ENCODE results near the gene IKZF1. TPM values are rescaled to one million over a fixed set of nuclear protein-coding genes. Genes with fewer than 3 reads are reported as not detected.
A peak's percentile ranks its signal among the peaks of the same experiment; 100 is the strongest.

IKZF1 gene
- polyA plus RNA-seq: 4.5 TPM
- long read RNA-seq, donor 1: 0 reads
- long read RNA-seq, donor 2, full-length matches to known transcripts: 2 of 2 reads
- long read RNA-seq, donor 2, partial matches to known transcripts: 0 of 2 reads
- long read RNA-seq, donor 2, other reads (novel, unspliced or antisense): 0 of 2 reads
- long read RNA-seq, donor 3: 0 reads
- long read RNA-seq, donor 4: 0 reads
- long read RNA-seq, donor 5: 0 reads
- long read RNA-seq, donor 6: 0 reads
- long read RNA-seq, donor 7: 0 reads
- long read RNA-seq, donor 8: 0 reads
- long read RNA-seq, donor 9: 0 reads
- long read RNA-seq, donor 10: 0 reads
- long read RNA-seq, donor 11: 0 reads

DNA sequence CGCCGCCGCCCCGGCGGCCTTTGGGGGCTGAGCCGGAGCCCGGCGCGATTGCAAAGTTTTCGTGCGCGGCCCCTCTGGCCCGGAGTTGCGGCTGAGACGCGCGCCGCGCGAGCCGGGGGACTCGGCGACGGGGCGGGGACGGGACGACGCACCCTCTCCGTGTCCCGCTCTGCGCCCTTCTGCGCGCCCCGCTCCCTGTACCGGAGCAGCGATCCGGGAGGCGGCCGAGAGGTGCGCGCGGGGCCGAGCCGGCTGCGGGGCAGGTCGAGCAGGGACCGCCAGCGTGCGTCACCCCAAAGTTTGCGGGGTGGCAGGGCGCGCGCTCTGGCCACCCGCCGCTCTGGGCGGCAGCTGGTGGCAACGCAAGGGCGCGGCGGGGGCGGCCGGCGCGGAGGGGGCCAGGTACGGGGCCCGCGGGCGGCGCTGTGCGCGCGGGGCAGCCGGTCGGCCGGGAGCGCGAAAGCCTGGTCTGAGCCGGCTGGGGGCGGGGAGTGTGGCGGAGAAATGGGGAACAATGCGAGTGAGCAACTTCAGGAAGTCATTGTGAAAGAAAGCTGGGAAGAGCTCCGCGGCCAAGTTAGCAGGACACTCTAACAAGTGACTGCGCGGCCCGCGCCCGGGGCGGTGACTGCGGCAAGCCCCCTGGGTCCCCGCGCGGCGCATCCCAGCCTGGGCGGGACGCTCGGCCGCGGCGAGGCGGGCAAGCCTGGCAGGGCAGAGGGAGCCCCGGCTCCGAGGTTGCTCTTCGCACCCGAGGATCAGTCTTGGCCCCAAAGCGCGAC is at the start of gene IKZF1:
TSS of gene IKZF1 (plus strand) at position 588 of the 782 bp plus-strand sequence. CDS start 14,346 bp downstream, outside the sequence.
- H3K27ac ChIP-seq (ENCODE audit: low read length): no peak within 1 kb of the TSS
- no peaks in the 10 kb centered on the region for H3K9me3 ChIP-seq (ENCODE audit: control insufficient read depth, low read depth, low read length)
- peak within 1 kb of the TSS; percentile 26 for H3K4me3 ChIP-seq (ENCODE audit: low read length)
- H3K36me3 ChIP-seq (ENCODE audit: control insufficient read depth, insufficient read depth, low read length): no peaks in the 10 kb centered on the region
- DNase-seq: peak in 1 of 2 donors; percentile 46
- WGBS (ENCODE audit: insufficient coverage, low lambda C conversion rate): no CpG with 5 or more reads among the region's 107 CpGs
- no peaks in the 10 kb centered on the region for H3K4me1 ChIP-seq (ENCODE audit: control insufficient read depth, insufficient read depth, low read length)
- H3K27me3 ChIP-seq (ENCODE audit: control insufficient read depth, insufficient read depth, low read length): peaks cover 72% of the 10 kb centered on the region

DNA sequence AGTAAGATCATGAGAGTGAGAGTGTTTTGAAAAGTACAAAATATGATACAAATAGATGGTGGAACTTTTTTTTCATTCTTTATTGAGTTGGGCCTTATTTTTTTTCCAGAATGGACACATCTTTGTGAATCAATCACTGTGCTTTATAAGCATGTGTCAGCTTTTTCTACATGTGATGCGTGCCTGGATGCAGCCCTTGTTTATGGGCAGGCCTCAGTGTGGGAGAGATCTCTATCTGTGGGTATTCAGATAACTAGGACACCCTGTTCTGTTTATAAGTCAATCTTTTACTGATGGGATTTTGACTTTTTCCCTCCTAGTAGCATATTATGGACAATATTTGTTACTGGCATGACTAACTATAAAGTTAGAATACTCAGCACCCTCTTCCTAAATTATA is 42.9 kb upstream of the IKZF1 start:
- H3K36me3 ChIP-seq (ENCODE audit: control insufficient read depth, insufficient read depth, low read length): no peaks in the 10 kb centered on the region
- H3K4me3 ChIP-seq (ENCODE audit: low read length): no peak overlapping the region
- no CpG with 5 or more reads among the region's 1 CpG for WGBS (ENCODE audit: insufficient coverage, low lambda C conversion rate)
- no peaks in the 10 kb centered on the region for H3K9me3 ChIP-seq (ENCODE audit: control insufficient read depth, low read depth, low read length)
- no peak overlapping the region for H3K27ac ChIP-seq (ENCODE audit: low read length)
- no peak for DNase-seq
- no peaks in the 10 kb centered on the region for H3K27me3 ChIP-seq (ENCODE audit: control insufficient read depth, insufficient read depth, low read length)
- H3K4me1 ChIP-seq (ENCODE audit: control insufficient read depth, insufficient read depth, low read length): no peaks in the 10 kb centered on the region

GRCh38 chr7:50262446-50262845 is 42.1 kb upstream of the IKZF1 start:
- no CpG with 5 or more reads among the region's 2 CpGs for WGBS (ENCODE audit: insufficient coverage, low lambda C conversion rate)
- Histone ChIP-seq H3K4me1 (ENCODE audit: control insufficient read depth, insufficient read depth, low read length) (no peaks in the 10 kb centered on the region), H3K9me3 (ENCODE audit: control insufficient read depth, low read depth, low read length) (no peaks in the 10 kb centered on the region), H3K4me3 (ENCODE audit: low read length) (no peak overlapping the region), H3K36me3 (ENCODE audit: control insufficient read depth, insufficient read depth, low read length) (no peaks in the 10 kb centered on the region), H3K27me3 (ENCODE audit: control insufficient read depth, insufficient read depth, low read length) (no peaks in the 10 kb centered on the region), H3K27ac (ENCODE audit: low read length) (no peak overlapping the region)
- DNase-seq: no peak

DNA sequence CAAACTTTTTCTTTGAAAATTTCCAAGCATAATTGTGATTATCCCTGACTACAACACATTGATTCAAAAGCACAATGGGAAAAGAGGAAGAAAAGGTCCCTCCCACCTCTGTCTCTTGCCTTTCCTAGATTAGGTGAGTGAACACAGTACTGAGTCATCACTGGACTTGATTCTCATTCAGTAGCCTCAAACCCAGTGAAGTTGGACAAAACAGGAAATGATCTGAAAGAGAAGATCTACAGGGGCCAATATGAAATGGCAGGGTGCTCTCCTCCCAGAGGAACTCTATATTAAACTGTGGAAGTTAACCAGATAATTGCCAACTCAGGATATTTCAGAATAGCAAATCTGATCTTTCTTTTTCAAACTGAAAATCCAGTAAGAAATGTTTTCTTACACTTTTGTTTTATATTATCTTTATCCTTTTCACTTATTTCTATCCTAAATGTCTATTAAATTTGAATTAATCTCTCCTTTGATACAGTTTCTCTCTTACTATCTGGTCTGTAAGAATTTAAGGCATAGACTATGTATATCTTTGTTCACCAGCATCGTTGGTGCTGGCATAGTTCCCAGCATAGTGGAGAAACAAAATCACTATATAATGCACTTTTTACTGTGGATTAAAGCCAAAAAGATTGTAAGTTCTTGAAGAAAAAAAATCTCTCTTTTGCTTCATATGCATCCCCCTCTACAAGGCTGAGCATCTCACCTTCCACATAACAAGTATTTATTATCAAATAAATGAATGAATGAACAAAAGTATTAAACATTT is 41.4 kb upstream of the IKZF1 start:
- no peaks in the 10 kb centered on the region for H3K9me3 ChIP-seq (ENCODE audit: control insufficient read depth, low read depth, low read length)
- H3K27ac ChIP-seq (ENCODE audit: low read length): no peak overlapping the region
- DNase-seq: no peak
- no peaks in the 10 kb centered on the region for H3K27me3 ChIP-seq (ENCODE audit: control insufficient read depth, insufficient read depth, low read length)
- no peaks in the 10 kb centered on the region for H3K4me1 ChIP-seq (ENCODE audit: control insufficient read depth, insufficient read depth, low read length)
- WGBS (ENCODE audit: insufficient coverage, low lambda C conversion rate): no CpG with 5 or more reads among the region's 1 CpG
- H3K4me3 ChIP-seq (ENCODE audit: low read length): no peak overlapping the region
- no peaks in the 10 kb centered on the region for H3K36me3 ChIP-seq (ENCODE audit: control insufficient read depth, insufficient read depth, low read length)

DNA sequence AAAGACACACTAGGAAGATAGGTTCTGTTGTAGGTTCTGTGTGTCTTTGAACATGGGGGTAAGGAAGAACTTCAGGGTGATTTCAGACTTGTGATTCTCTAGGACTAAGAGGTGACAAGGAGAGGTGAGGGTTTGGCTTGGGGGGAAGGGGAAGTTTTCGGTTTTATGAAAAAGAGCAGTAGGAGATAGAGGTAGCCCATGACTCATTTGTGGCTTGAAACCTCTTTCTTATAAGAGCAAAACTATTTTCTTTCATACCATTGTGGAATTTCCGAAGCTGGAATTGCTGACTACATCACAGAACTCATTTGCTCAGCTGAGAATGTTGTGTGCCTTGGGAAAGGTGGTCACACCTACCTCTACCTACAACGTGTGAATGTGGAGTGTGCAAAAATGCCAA is 39.6 kb upstream of the IKZF1 start:
- no peak overlapping the region for H3K4me3 ChIP-seq (ENCODE audit: low read length)
- no peaks in the 10 kb centered on the region for H3K9me3 ChIP-seq (ENCODE audit: control insufficient read depth, low read depth, low read length)
- H3K36me3 ChIP-seq (ENCODE audit: control insufficient read depth, insufficient read depth, low read length): no peaks in the 10 kb centered on the region
- DNase-seq: no peak
- H3K27me3 ChIP-seq (ENCODE audit: control insufficient read depth, insufficient read depth, low read length): no peaks in the 10 kb centered on the region
- H3K27ac ChIP-seq (ENCODE audit: low read length): no peak overlapping the region
- H3K4me1 ChIP-seq (ENCODE audit: control insufficient read depth, insufficient read depth, low read length): no peaks in the 10 kb centered on the region
- 0% methylated on average over 1 of the region's 3 CpGs for WGBS (ENCODE audit: insufficient coverage, low lambda C conversion rate)

GRCh38 chr7:50265968-50266634 is 38.4 kb upstream of the IKZF1 start:
- H3K4me1 ChIP-seq (ENCODE audit: control insufficient read depth, insufficient read depth, low read length): no peaks in the 10 kb centered on the region
- no peak overlapping the region for H3K4me3 ChIP-seq (ENCODE audit: low read length)
- no peaks in the 10 kb centered on the region for H3K36me3 ChIP-seq (ENCODE audit: control insufficient read depth, insufficient read depth, low read length)
- DNase-seq: no peak
- no peak overlapping the region for H3K27ac ChIP-seq (ENCODE audit: low read length)
- H3K27me3 ChIP-seq (ENCODE audit: control insufficient read depth, insufficient read depth, low read length): no peaks in the 10 kb centered on the region
- H3K9me3 ChIP-seq (ENCODE audit: control insufficient read depth, low read depth, low read length): no peaks in the 10 kb centered on the region
- 78% methylated on average over 2 of the region's 6 CpGs for WGBS (ENCODE audit: insufficient coverage, low lambda C conversion rate)

DNA sequence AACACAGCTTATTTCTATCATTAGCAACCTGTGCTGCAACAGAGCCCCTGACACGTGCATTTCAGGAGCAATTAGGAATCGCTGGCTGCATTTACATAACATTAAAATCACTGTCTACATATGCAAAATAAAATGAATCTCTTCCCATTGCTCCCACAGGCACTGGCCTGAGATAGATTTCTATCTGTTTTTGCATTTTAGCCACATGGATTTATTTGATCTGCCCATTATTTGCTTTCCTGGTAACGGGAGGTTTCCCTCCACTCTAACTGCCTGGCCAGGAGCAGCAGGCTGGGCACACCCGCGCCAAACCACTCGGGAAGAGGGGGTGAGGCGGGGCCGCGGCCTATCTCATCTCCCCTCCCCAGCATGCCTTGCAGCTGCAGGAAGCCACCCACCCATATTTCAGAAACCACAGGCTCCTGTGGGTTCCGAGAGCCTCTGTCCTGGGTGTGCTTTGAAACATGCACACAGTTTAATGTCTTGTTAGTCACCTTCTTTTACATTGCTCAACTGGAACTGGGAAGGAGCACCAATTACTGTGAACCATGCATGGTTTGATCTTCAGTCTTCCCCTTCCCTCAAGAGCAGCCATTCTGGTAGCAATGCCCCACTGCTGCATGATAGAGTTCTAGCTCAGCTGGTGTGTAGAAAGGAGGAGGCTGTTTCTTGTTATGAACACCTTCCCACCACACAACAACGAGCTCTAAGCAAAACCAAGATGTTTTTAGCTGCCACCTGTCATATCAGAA is 37.7 kb upstream of the IKZF1 start:
- Histone ChIP-seq H3K4me1 (ENCODE audit: control insufficient read depth, insufficient read depth, low read length) (no peaks in the 10 kb centered on the region), H3K36me3 (ENCODE audit: control insufficient read depth, insufficient read depth, low read length) (no peaks in the 10 kb centered on the region), H3K9me3 (ENCODE audit: control insufficient read depth, low read depth, low read length) (no peaks in the 10 kb centered on the region), H3K27ac (ENCODE audit: low read length) (no peak overlapping the region), H3K27me3 (ENCODE audit: control insufficient read depth, insufficient read depth, low read length) (no peaks in the 10 kb centered on the region), H3K4me3 (ENCODE audit: low read length) (no peak overlapping the region)
- WGBS (ENCODE audit: insufficient coverage, low lambda C conversion rate): 60% methylated on average over 1 of the region's 11 CpGs
- DNase-seq: no peak

DNA sequence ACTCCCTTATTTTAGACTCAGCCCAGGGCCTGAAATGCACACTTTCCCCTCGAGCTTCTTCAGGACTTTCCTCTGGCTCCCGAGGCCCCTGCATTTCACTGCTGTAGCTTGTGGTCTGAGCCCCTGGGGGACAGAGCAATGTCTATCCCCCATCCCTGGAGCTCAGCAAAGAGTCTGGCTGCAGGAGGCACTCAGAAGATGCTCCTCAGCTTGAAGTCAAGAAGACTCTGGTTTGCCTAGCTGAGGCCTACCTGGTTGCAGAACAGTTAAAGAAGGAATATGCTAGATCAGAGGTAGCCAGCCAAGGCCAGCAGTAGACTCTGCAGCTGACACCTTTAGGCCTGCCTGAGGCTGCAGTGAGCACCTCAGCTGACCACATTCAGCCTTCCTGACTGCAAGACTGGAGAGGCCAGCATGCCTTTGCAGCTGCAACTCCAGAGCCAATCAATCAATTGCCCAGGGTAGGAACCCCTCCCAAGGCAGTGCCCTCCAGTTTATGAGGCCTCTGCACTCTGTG is 36.9 kb upstream of the IKZF1 start:
- Histone ChIP-seq H3K27me3 (ENCODE audit: control insufficient read depth, insufficient read depth, low read length) (no peaks in the 10 kb centered on the region), H3K36me3 (ENCODE audit: control insufficient read depth, insufficient read depth, low read length) (no peaks in the 10 kb centered on the region), H3K27ac (ENCODE audit: low read length) (no peak overlapping the region), H3K4me3 (ENCODE audit: low read length) (no peak overlapping the region), H3K9me3 (ENCODE audit: control insufficient read depth, low read depth, low read length) (no peaks in the 10 kb centered on the region), H3K4me1 (ENCODE audit: control insufficient read depth, insufficient read depth, low read length) (no peaks in the 10 kb centered on the region)
- no peak for DNase-seq
- WGBS (ENCODE audit: insufficient coverage, low lambda C conversion rate): no CpG with 5 or more reads among the region's 2 CpGs

DNA sequence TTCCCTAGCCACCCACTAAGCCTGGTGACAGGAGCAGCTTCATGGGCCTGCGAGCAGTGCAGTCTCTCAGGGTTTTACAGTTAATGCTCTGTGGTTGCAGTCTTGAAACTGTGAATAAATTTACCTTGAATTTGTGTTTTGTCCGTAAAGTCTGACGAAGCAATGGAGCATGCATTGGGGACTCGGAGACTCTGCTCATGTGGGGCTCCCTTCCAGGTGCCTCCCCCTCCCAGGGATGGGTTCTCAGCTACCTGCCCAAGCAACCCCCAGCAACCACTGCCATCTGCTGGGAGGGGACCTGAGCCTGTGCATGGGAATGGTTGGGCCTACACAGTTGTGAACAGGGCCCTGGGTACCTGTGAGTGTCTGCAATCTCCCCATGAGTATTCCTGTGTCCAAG is 36.3 kb upstream of the IKZF1 start:
- Histone ChIP-seq H3K36me3 (ENCODE audit: control insufficient read depth, insufficient read depth, low read length) (no peaks in the 10 kb centered on the region), H3K4me1 (ENCODE audit: control insufficient read depth, insufficient read depth, low read length) (no peaks in the 10 kb centered on the region), H3K27ac (ENCODE audit: low read length) (no peak overlapping the region), H3K4me3 (ENCODE audit: low read length) (no peak overlapping the region), H3K9me3 (ENCODE audit: control insufficient read depth, low read depth, low read length) (no peaks in the 10 kb centered on the region), H3K27me3 (ENCODE audit: control insufficient read depth, insufficient read depth, low read length) (no peaks in the 10 kb centered on the region)
- no CpG with 5 or more reads among the region's 4 CpGs for WGBS (ENCODE audit: insufficient coverage, low lambda C conversion rate)
- no peak for DNase-seq

Data from large intestine (tissue), 12 donors.